ENCODE results near the gene CACFD1. TPM values are rescaled to one million over a fixed set of nuclear protein-coding genes. Genes with fewer than 3 reads are reported as not detected.

The CACFD1 gene
- total RNA-seq, 1 donor from 2014 or later, result 30.0 TPM

DNA sequence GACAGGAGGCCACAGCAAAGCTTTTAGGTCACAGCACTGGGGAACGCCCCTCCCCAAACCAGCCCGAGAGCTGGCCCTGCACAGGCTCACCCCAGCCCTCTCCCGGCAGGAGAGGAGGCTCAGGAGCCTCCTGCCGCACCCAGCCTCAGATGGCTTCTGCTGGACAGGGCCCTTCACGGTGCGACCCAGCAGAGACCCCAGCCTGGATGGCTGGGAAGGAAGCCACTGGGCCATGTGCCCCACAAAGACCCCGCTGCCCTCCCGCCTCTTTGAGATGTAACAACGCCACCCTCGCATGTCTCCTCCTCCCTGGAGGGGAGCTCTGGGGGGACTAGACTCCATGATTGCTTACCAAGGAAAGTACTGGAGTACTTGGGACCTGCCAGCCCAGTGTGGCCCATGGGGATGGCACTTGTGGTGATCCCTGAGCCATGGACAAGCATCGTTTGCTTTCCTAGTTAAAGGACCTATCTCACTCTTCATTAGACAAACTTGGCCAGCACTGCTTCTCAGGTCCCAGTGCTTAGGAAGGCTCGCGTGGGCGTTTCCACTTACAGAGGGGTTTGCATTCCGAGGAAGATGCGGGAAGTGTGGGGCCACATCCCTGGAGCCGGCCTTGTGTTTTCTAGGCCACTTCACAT is 56.0 kb downstream of the CACFD1 start:
- no peak for DNase-seq (ENCODE audit: low spot score)
- ATAC-seq, result no peak

DNA sequence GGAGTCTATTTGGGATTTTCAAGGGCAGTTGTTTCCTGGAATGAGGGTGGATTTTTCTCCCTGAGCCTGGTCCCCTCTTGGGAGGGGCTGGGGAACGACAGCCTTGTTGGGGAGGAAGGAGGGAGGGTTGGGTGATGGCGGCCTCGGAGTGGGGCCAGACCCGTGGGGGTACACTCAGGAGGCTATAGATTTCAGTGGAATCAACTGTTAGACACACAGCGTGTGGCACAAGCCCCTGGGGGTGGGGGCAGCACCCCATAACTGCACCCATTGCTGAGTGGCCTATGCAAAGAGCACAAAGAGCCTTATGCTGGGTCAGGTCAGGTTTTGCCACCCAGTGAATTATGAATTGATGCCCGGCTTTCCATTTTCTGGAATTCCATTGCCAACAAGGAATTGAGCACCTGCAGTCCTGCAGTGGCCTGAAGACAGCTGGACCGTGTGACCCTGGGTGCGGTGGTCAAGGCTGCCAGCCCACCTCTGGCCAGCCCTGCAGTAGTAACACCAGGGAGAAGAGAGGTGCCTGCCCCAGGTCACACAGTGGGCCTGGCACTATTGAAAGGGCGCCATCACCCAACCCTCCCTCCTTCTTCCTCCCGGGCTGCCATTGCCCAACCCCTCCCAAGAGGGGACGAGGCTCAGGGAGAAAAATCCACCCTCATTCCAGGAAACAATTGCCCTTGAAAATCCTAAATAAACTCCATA is 56.6 kb downstream of the CACFD1 start:
- no peak for ATAC-seq
- no peak for DNase-seq (ENCODE audit: low spot score)

DNA sequence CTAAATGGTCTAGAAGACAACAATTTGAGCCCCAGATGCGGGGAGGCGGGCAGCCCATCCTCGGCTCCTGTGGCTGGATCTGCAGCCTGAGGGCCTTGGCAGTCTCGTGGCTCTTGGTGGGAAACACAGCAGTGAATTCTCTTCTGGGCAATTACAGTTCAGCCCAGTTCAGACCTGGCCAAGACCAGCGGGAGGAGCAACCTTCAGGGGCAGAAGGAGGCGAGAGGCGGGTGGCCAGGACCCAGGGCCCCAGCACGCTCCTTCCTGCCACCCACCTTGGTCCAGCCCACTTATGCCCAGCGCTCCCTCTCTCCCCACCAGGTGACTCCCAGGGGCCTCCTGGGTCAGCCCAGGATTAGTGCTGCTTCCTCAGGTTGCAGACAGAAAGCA is 57.2 kb downstream of the CACFD1 start:
- no peak for ATAC-seq
- DNase-seq (ENCODE audit: low spot score), result no peak

DNA sequence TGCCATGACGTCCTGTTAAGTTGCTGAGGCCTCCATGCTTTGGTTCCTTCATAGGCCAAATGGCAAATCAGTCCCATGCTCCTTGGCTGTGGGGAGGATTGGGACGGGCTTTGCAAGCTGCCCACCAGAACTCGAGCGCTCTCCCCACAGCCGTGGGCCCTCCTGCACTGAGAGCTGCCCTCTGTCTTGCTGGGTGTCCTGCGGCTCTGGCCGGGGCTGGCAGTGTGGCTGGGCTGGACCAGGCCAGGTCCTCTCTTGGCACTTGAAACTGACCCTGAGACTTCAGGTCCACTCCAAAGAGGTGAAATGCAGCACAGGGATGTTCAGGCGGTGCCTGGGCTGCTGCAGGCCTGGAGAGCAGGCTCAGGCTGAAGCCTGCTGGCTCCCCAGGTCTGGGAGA is 57.9 kb downstream of the CACFD1 start:
- ATAC-seq (no peak), DNase-seq (ENCODE audit: low spot score) (no peak)

DNA sequence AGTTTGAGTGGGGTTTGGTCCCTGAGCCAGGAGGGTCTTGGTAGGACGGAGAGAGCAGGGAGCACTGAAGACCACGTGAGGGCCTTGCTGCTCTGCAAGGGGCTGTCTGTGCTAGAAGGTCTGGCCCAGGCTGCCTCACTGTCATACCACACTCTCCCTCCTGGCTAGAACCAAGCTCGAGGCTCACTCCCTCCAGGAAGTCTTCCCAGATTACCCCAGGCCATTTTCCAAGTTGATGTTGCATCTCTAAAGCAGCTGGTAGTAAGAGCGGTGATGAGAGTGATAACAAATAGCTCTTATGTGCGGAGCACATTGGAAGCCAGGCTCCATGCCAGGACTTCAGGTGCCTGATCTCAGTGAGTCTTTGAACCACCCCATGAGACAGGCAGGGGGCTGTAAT is 58.4 kb downstream of the CACFD1 start:
- ATAC-seq, result no peak
- DNase-seq (ENCODE audit: low spot score), result no peak

DNA sequence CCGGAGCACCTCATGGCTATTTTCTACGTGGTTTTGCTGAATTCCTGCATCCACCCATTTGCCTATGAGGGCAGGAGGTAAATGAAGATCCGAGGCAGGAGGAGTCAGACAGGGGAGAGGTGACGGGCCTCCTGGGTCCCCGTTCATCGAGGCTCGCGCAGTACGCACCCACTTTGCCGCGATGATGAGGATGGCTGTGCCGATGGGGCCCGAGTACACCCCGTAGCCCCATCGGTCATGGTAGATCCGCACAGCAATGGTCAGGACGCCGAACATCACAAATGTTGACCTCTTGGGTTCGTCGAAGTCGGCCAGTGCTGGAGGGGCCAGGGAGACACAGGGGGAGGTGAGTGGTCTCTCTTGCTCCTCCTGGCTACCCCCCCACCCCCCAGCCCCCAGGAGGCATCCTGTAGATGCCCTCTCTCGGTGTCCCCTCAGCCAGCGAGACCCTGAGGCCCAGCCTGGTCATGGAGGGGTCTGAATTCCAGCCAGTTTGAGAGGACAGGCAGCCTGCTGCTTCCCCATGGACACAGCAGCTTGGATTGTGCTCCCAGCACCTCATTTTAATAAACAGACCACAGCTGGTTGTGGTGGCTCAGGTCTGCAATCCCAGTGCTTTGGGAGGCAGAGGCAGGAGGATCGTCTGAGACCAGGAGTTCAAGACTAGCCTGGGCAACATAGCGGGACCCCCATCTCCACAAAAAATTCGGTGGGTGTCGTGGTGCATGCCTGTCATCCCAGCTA is 59.1 kb downstream of the CACFD1 start:
- DNase-seq (ENCODE audit: low spot score), result no peak
- no peak for ATAC-seq

DNA sequence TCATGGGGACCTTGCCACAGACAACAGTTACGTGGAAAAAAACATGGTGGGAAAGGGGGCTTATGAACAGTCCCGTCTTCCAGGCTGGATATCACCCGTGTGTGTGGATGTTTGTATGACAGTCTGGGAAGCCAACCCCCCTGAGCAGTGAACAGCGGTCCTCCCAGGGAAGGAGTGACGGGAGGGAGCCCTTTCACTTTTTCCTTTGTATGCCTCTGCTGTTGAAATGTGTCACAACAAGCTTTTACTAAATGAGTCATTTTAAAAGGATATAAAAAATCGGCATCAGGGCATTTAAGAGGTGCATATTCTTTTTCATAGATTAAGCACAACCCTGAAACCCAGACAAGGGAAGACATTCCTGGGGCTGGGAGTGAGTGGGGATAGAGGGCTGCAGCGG is 59.9 kb downstream of the CACFD1 start:
- DNase-seq (ENCODE audit: low spot score) (no peak), ATAC-seq (no peak)

DNA sequence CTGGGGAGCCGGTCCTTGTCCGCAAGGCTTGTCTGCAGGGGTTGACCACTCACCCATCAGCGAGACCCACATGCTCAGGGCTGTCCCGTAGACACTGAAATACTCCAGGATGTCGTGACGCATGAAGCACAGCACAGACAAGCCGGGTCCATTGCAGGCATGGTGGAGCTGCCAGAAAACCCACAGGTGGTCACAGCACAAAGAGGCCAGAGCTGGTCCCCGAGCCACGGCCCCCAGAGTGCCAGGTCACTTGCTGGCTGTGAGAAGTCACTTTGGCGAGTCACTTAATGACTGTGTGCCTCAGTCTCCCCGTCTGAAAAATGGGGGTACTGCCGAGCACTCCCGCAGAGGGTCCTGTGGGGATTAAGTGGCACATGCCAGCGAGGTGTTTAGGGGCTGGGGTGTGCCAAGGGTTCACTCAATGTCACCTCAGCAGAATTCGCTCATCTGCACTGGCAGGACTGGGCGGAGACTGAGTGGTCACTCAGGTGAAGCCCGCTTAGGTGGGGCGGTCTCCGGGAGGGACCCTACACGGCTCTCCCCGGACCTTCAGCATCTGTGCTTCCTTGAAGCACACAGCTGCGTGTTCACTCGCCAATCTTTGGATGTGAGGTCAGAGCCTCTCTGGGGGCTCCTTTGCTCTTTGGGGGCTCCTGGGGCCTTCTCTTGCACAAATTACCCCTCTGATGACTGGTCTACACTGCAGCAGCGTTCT is 60.5 kb downstream of the CACFD1 start:
- DNase-seq (ENCODE audit: low spot score) (no peak), ATAC-seq (no peak)

Other genes with a start within 250 kb of the CACFD1 start
- gene ABO, start 184.8 kb upstream of the CACFD1 start, total RNA-seq, result 0.03 TPM
- gene SURF6, start 123.8 kb upstream of the CACFD1 start, total RNA-seq, result 9.7 TPM
- 10.3 TPM for gene MED22, start 111.8 kb upstream of the CACFD1 start, total RNA-seq
- gene RPL7A, start 111.8 kb upstream of the CACFD1 start, total RNA-seq, result 609 TPM
- gene SURF1, start 103.5 kb upstream of the CACFD1 start, total RNA-seq, result 59.9 TPM
- gene SURF2, start 103.4 kb upstream of the CACFD1 start, total RNA-seq, result 9.0 TPM
- 225 TPM for gene SURF4, start 83.9 kb upstream of the CACFD1 start, total RNA-seq
- 0.83 TPM for gene STKLD1, start 83.6 kb upstream of the CACFD1 start, total RNA-seq
- gene REXO4, start 42.0 kb upstream of the CACFD1 start, total RNA-seq, result 12.3 TPM
- gene ADAMTS13, start 37.6 kb upstream of the CACFD1 start, total RNA-seq, result 21.4 TPM
- 1.3 TPM for gene SLC2A6, start 19.1 kb downstream of the CACFD1 start, total RNA-seq
- not detected for gene MYMK, start 65.0 kb downstream of the CACFD1 start, total RNA-seq
- gene ADAMTSL2, start 74.7 kb downstream of the CACFD1 start, total RNA-seq, result 18.0 TPM
- gene FAM163B, start 149.4 kb downstream of the CACFD1 start, total RNA-seq, result 2.8 TPM
- gene DBH, start 176.4 kb downstream of the CACFD1 start, total RNA-seq, result 16.7 TPM

Data from left lobe of liver (tissue), 2 donors.